PFSK-1 (cell line): Measurements from ENCODE around the gene C16orf46.

Experiments
- FOXP2 ChIP-seq: optimal IDR thresholded peaks from 2 replicates; pipeline ENCODE3; 2011; ENCODE audit warnings: borderline replicate concordance, control low read depth, inconsistent platforms; ENCODE audit not compliant: insufficient read depth; ENCODE audit errors: extremely low read length, extremely low read depth
- POLR2AphosphoS5 ChIP-seq: IDR thresholded peaks from 2 replicates; pipeline ENCODE4 v1.6.1; 2012; ENCODE audit warnings: low read depth, mild to moderate bottlenecking, control low read depth, low read length, moderate library complexity
- SIN3A ChIP-seq: IDR thresholded peaks from 2 replicates; pipeline ENCODE4 v1.6.1; 2012; ENCODE audit warnings: mild to moderate bottlenecking, low read length, moderate library complexity, borderline replicate concordance; ENCODE audit not compliant: insufficient read depth
- TAF1 ChIP-seq: IDR thresholded peaks from 2 replicates; pipeline ENCODE4 v1.6.1; 2012; ENCODE audit warnings: low read length, control low read depth, borderline replicate concordance; ENCODE audit not compliant: insufficient read depth
- TF ChIP-seq, protein P1 (sequence below), 2 experiments: IDR thresholded peaks; 2 replicates each; pipeline versions ENCODE4 v1.6.1 to v1.8.0; 2011 to 2012; ENCODE audit warnings: low read depth in 2 of 2, low read length in 2 of 2, control low read depth in 1 of 2, inconsistent platforms in 1 of 2, mild to moderate bottlenecking in 1 of 2, moderate library complexity in 1 of 2; ENCODE audit not compliant: insufficient read depth in 1 of 2

The C16orf46 gene

DNA sequence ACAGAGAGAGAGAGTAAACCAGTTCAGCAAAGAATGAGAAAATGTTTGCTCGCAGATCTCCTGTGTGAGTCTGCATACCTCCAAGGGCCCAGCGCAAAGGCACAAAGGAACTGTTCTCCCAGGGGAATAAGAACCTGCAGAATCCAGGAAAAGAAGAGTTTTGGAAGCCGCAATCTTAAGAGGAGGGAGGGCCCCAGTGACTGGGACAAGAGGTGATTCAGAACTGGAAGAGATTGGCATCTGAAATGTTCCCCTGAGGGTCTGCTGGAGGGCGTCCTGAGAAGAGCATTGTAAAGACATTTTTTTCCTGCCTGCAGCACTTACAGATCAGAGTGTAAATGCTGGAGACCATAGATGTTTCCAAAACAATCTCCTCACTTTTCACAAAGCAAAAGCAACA, 35.3 kb downstream of the C16orf46 start:
- TF ChIP-seq POLR2AphosphoS5 (no peak), FOXP2 (no peak), SIN3A (no peak), TAF1 (no peak)
- TF ChIP-seq, protein P1, sequence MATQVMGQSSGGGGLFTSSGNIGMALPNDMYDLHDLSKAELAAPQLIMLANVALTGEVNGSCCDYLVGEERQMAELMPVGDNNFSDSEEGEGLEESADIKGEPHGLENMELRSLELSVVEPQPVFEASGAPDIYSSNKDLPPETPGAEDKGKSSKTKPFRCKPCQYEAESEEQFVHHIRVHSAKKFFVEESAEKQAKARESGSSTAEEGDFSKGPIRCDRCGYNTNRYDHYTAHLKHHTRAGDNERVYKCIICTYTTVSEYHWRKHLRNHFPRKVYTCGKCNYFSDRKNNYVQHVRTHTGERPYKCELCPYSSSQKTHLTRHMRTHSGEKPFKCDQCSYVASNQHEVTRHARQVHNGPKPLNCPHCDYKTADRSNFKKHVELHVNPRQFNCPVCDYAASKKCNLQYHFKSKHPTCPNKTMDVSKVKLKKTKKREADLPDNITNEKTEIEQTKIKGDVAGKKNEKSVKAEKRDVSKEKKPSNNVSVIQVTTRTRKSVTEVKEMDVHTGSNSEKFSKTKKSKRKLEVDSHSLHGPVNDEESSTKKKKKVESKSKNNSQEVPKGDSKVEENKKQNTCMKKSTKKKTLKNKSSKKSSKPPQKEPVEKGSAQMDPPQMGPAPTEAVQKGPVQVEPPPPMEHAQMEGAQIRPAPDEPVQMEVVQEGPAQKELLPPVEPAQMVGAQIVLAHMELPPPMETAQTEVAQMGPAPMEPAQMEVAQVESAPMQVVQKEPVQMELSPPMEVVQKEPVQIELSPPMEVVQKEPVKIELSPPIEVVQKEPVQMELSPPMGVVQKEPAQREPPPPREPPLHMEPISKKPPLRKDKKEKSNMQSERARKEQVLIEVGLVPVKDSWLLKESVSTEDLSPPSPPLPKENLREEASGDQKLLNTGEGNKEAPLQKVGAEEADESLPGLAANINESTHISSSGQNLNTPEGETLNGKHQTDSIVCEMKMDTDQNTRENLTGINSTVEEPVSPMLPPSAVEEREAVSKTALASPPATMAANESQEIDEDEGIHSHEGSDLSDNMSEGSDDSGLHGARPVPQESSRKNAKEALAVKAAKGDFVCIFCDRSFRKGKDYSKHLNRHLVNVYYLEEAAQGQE (IDR thresholded peaks at IDR 0.05; ENCODE audit: insufficient read depth in 1 of 2, low read depth in 2 of 2, low read length in 2 of 2), result no peak

DNA sequence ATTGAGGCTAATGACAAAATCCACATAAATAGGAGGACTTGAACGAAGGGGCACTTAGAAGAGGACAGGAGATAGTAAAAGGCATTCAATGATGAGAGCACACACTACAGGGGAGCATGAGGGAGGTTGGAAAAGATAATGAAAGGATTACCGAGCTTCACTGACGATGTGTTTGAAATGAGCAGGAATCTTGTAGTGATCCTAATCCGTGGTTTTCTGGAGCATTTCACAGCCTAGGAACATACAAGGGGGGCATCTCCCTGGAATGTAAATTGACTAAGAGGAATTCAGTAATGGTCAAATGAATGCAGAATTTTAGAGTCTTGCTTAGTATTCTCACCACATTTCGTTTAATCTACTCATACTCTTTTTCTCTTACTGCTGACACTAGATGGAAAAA, 36.2 kb downstream of the C16orf46 start:
- no peak for TF ChIP-seq POLR2AphosphoS5
- TF ChIP-seq TAF1, result no peak
- no peak for TF ChIP-seq SIN3A
- TF ChIP-seq, protein P1 (IDR thresholded peaks at IDR 0.05; ENCODE audit: insufficient read depth in 1 of 2, low read depth in 2 of 2, low read length in 2 of 2), result no peak
- no peak for TF ChIP-seq FOXP2

DNA sequence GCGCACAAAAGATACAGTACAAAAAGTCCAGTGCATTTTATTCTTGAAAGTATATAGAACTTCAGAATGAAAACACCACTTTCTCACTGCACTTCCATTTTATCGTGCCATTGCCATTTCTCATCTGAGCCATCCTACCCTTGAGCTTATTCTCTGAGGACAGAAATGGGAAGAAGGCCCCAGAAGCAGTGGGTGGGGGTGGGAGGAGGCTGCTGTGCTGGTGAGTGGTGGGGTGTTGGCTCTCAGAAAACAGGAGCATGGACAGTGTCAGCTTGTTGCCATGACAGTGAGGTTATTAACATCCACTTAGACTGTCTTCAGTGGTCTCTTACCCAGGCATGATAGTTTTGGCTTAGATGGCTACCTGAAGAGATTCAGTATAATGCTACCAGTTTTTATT, 36.9 kb downstream of the C16orf46 start:
- TF ChIP-seq SIN3A, result no peak
- TF ChIP-seq, protein P1 (IDR thresholded peaks at IDR 0.05; ENCODE audit: insufficient read depth in 1 of 2, low read depth in 2 of 2, low read length in 2 of 2), result no peak
- TF ChIP-seq TAF1, result no peak
- no peak for TF ChIP-seq FOXP2
- TF ChIP-seq POLR2AphosphoS5, result no peak

GRCh38 chr16:81036751-81037350, 40.2 kb downstream of the C16orf46 start:
- TF ChIP-seq TAF1, result no peak
- TF ChIP-seq, protein P1 (IDR thresholded peaks at IDR 0.05; ENCODE audit: insufficient read depth in 1 of 2, low read depth in 2 of 2, low read length in 2 of 2), result no peak
- no peak for TF ChIP-seq SIN3A
- TF ChIP-seq POLR2AphosphoS5, result no peak
- TF ChIP-seq FOXP2, result no peak

- TF ChIP-seq FOXP2 (no peak), SIN3A (no peak), POLR2AphosphoS5 (no peak)
- TF ChIP-seq, protein P1 (IDR thresholded peaks at IDR 0.05; ENCODE audit: insufficient read depth in 1 of 2, low read depth in 2 of 2, low read length in 2 of 2), result no peak
These were observed 40.9 kb downstream of the C16orf46 start for GRCh38 chr16:81035975-81036750.
